GM10266 (cell line): Measurements from ENCODE around the gene TMEM208.

Experiments used
- DNase-seq: peaks from one replicate; pipeline ENCODE4 v3.0.0; 2012; ENCODE audit errors: extremely low spot score
- TF ChIP-seq, protein P1 (sequence below): IDR thresholded peaks from 2 replicates; pipeline ENCODE4 v1.5.1; 2012; ENCODE audit warnings: mild to moderate bottlenecking, low read depth; ENCODE audit not compliant: control insufficient read depth, insufficient read depth; ENCODE audit errors: missing control alignments

TMEM208 gene

DNA sequence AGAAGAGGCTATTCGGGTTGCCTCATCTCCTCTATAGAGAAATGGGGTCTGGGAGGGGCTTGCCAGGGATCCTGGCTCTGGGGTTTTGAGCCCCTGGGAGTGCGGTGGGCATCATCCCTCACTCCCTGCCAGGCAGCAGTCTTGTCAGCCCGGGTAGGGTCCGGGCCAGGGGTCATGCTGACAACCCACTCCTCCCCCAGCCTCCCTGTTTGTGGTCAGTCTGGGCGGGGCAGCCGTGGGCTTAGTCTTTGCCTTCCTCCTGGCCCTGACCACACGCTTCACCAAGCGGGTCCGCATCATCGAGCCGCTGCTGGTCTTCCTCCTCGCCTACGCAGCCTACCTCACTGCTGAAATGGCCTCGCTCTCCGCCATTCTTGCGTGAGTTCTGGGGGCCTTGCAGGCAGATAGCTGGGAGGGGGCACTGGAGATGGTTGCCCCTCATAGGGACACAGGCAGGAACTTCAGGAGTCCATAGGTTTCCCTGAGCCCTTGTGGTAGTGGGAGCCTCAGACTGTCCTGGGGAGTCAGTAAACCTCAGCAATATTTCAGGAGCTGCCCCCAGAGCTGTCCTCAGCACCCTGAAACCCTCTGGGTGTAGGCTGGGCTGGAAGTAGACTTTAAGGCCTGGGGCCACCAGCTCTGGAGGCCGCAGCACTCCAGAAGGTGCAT lies 28.8 kb downstream of the TMEM208 start:
- DNase-seq = no peak
- TF ChIP-seq, protein P1, sequence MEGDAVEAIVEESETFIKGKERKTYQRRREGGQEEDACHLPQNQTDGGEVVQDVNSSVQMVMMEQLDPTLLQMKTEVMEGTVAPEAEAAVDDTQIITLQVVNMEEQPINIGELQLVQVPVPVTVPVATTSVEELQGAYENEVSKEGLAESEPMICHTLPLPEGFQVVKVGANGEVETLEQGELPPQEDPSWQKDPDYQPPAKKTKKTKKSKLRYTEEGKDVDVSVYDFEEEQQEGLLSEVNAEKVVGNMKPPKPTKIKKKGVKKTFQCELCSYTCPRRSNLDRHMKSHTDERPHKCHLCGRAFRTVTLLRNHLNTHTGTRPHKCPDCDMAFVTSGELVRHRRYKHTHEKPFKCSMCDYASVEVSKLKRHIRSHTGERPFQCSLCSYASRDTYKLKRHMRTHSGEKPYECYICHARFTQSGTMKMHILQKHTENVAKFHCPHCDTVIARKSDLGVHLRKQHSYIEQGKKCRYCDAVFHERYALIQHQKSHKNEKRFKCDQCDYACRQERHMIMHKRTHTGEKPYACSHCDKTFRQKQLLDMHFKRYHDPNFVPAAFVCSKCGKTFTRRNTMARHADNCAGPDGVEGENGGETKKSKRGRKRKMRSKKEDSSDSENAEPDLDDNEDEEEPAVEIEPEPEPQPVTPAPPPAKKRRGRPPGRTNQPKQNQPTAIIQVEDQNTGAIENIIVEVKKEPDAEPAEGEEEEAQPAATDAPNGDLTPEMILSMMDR = no peak

GRCh38 chr16:67256701-67257230 lies 29.8 kb downstream of the TMEM208 start:
- TF ChIP-seq, protein P1 = no peak

GRCh38 chr16:67257486-67258160 lies 30.7 kb downstream of the TMEM208 start:
- no peak for DNase-seq

More at GRCh38 chr16:67256701-67257230, 29.8 kb downstream of the TMEM208 start:
- no peak for DNase-seq

DNA sequence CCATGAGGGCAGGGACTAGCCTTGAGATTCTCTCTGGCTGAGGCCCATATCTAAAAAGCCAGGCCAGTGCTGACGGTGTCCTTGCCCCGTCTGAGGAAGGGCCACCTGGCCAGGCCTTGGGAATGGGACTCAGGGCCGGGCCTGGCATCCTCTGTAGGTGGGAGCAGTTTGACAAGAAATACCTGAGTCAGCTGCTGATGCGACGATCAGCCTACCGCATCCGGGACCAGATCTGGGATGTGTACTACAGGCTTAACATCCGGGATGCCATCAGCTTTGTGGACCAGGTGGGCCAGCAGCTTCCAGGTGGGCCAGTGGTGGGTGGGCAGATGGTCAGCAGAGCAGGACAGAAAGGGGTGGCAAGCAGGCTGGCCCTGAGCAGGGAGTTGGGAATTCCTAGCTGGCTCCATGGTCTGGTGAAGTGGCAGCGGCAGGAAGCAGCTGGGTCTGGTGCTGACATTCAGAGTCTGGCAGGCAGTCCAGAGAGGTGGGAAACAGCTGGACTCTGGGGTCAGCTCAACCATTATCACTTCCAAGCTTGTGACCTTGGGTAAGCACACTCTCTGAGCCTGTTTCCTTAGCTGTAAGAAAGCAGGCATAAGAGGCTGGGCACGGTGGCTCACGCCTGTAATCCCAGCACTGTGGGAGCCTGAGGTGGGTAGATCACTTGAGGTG lies 31.4 kb downstream of the TMEM208 start:
- DNase-seq = no peak
- TF ChIP-seq, protein P1 = no peak

More at GRCh38 chr16:67257486-67258160, 30.7 kb downstream of the TMEM208 start:
- TF ChIP-seq, protein P1 = no peak

DNA sequence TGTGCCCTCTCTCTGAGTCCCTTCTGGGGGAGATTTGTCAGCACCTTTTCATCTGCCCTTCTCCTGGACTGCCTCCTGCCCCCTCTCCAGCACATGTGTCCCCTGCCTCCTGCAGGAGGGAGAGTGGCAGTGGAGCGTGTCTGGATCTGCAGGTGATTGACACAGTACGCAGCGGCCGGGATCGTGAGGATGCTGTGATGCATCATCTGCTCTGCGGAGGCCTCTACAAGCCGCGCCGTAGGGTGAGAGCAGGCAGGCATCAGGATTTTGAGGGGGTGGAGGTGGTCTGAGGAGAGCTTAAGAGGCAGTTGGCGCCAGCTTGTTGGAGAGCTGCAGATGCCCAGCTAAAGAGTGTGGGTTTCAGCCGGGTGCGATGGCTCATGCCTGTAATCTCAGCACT lies 32.8 kb downstream of the TMEM208 start:
- no peak for DNase-seq
- TF ChIP-seq, protein P1 = no peak

GRCh38 chr16:67260426-67261063 lies 33.6 kb downstream of the TMEM208 start:
- peak; percentile 69 for DNase-seq
- TF ChIP-seq, protein P1 = peak; percentile 78
